HL-60/S4 treated with retinoic acid at 250 ng/mL for 4 days and 3 days (cell line): ENCODE measurements around the gene FAM149A.

Experiments
- in situ Hi-C: fragments of 300-500 bp; cut with MboI; formaldehyde crosslinking; loops from 2 replicates; pipeline ENCODE4 v1.7.0; 2022; ENCODE audit warnings: low sequenced_read_pairs

Gene FAM149A

DNA sequence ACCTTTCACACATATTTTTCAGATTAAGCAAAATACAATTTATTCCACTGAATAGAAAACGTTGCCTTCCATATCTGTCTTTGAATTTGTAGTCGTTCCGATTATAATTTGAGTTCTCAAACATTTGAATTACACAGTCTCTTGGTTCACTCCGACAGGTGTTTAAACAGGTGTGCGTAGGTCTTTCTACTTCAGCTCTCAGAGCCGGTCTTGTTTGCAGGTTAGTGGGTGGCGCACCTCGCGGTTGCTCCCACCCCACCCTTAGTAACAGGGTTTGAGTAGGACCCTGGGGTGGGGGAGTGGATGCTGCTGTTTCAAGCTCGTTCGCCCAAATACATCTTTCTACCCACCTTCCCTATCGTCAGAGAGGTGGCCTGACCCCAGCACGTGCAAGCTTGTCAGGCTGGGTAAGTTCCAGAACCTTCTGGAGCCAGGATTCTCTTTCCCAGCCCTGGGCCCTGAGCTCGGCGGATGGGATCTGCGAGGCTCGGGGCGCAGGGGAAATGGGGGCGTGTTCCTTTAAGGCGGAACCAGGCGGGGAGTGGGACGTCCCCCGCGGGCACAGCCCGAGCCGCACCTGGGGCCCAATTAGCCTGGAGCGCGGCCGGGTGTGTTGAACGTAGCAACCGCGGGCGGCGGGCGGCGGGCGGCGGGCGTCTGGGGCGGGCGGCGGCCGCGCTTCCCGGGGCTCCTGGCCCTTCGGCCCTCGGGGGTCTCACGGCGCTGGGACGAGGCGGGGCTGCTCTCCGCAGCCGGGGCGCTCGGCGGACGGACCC lies at the start of gene FAM149A:
FAM149A (plus strand) TSS at position 591 of the 776 bp plus-strand sequence.
- in situ Hi-C loops, result no loop called here

DNA sequence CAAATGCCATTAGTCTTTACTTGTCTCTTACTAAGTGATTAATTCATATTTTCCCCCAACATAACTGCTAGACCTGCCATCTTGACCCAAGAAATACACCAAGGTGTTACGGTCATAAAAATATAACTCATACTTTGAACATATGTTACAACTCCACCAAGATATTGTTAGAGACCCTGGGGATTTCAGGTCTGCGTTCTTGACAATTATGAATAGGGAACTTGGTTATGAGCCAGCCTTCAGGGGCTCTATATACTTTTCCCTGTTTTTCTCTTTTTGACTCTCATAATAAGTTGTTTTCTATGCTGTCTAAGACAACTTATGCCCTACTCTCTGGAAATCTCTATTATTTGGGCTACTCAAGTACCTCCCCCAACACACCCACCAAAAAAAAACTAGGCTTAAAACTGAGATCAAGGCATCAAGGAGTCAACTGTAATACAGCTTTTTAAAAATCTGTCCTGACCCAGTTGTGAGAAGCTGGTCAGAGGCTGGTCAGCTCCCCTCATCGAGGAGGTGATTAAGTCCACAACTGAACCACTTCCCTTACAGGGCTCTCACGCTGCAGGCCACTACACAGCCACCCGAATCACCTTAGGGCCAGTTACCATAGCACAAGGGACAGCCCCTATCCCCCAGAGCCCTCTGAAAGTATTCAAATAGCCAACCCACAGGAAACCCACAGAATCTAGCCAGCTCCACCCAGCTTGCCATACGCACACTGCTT lies 46.1 kb upstream of the FAM149A start:
- in situ Hi-C loops, result no loop called here

DNA sequence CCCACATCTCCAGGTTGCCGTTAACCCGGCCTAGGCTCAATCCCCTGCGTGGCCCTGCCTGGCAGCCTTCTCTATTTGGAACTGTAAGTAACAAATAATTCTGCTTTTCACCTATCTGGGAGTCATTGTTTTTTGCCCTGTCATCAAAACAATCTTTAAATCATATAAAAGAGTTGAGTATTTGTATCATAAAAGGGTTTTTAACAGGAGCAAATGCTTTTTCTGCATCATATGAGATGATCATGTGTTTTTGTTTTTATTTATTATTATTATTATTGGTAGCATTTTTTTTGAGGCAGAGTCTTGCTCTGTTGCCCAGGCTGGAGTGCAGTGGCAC lies 45.6 kb upstream of the FAM149A start:
- in situ Hi-C loops, result no loop called here

DNA sequence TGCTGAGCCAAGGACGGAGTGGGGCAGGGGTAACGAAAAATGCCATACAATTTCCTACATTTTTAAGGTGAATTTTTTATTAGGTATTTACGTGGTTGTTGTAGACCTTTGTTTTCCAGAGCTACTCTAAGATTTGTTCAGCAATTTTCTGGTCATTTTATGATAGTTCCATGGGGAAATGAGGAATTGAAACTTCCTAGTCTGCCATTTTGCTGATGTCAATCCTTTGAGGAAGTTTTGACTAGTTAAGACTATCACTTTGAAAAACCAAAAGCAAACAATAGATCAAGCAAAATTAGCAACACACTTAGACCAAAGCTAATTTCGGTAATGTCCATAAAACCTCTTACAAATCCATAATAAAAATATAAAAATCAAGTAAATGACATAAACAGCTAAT lies 42.6 kb upstream of the FAM149A start:
- in situ Hi-C loops, result no loop called here

DNA sequence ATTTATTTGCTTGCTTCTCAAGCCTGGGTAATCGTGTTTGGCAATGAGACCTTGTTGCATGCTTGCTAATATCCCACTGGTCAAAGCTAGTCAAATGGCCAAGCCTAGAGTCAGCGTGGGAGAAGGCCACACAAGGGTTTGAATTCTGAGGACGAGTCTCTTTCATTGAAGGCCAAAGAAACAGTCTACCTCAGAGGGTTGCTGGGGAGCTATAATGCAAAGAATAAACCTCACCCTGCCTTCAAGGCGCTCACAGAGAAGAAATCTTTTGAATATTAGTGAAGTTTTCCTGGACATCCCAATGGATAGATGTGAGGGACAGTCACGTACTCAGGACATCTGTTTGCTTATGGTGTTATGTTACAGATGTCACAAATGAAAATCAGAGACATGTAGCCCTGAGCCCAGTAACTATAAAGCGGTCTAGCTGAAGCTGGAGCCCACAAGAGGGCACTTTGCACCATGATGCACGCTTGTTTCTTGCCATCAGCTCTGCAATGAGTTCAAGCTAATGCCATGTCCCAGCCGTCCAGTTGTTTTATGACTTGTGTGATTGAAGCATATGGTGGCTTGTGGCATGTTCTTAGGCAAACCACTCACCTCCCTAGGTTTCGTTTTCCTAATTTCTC lies 36.6 kb upstream of the FAM149A start:
- in situ Hi-C loops, result no loop called here

DNA sequence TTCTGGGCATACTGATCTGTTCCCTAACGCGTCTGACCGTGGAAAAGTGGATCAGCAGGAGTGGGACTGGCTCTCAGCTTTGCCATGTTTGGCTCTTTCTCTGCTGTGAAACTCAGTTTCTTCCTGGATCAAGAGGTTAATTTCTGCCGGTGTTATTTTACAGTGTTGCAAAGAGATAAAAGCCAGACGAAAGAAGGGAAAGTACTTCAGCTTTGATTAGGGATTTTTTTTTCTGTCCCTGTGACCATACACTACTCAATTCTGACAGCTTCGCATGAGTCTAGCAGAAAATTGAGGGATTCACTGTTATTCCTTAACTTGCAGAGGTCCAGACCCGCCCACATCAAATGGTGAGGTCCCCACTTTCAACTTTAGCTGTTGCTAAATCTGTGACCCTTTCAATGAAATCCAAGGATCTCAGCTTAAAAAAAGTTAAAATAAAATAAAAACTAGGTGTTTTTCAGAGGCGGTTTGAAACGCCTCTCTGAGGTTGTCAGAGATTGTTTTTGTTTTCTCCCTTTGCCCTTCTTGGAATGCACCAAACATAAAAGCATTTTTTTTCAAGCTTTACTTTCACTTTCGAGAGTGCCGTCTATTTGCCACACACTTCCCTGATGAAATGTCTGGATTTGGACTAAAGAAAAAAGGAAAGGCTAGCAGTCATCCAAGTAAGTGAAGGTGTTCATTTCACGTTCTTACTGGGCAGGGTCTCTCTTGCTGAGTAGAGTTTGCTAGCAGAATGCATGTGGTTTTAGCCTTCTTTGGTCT lies 35.7 kb upstream of the FAM149A start, which contains the start of gene TLR3:
TLR3 (plus strand) TSS at position 576 of the 768 bp plus-strand sequence. CDS start 7,464 bp downstream, outside the sequence.
- in situ Hi-C loops, result no loop called here

DNA sequence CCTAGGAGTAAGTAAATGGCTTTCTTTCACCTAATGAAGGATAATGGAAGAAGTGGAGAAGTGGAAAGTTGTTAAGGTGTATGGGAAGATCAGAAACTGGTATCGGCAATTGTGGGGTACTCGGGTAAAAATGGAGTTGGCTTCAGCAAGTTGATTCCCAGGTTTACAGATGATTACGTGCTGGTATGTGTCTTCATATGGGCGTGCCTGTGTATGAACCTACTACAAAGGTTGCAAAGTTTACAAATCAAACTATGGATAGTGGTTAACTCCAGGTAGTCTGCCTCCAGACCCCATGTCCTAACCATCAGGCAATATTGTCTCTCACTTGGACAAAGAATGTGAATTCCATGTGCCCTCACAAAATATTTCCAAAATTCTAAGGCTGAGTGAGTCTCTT lies 34.8 kb upstream of the FAM149A start:
- in situ Hi-C loops, result no loop called here

DNA sequence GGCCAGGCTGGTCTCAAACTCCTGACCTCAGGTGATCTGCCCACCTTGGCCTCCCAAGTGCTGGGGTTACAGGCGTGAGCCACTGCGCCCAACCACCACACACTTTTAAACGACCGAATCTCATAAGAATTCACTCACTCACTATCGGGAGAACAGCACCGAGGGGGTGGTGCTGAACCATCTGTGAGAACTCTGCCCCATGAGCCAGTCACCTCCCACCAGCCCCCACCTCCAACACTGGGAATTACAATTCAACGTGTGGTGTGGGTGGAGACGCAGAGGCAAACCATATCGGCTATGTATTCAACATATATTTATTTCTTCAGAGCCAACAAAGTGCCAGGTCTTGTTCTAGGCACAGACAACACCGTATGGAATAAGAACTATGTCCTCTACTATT lies 32.0 kb upstream of the FAM149A start:
- in situ Hi-C loops, result no loop called here

DNA sequence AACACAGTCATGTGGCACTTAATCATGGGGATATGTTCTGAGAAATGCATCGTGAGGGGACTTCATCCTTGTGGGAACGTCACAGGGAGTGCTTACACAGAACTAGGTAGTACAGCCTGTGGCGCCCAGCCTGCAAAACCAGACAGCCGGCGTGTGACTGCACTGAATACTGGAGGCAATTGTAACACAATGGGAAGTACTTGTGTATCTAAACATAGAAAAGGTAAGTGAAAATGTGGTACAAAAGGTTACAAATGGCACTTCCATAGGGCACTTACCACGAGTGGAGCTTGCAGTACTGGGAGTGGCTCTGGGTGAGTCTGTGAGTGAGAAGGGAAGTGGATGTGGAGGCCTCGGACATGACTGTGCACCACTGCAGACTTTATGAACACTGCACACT lies 30.3 kb upstream of the FAM149A start:
- in situ Hi-C loops, result no loop called here

DNA sequence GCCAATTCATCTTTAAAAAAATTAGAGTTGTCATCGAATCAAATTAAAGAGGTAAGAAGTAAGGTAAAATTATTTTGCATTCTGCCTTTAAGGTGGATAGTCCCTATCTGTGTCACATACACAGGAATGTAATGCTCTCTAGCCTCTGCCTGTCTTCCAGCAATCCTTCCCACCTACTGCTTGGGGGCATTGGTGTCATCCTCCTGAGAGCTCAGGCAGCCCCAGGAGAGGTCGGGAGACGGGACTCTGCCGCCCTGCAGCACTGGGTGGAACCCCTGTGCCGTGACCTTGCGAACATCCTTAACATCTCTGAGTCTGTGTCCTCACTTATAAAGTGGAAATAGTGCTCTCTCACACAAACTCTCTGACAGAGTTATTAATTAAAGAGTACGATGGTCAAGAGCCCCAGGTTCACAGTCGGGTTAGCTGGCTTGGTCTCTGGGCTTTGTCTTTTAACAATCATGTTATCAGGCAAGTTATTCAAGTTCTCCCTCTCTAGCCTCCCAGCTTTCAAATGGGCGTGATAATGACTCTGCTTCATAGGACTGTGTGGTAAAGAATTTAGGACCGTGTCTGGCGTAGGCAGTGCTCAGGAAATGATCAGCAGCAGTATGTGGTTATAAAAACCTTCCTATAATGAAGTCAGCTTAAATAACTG lies 25.4 kb upstream of the FAM149A start:
- in situ Hi-C loops, result no loop called here

DNA sequence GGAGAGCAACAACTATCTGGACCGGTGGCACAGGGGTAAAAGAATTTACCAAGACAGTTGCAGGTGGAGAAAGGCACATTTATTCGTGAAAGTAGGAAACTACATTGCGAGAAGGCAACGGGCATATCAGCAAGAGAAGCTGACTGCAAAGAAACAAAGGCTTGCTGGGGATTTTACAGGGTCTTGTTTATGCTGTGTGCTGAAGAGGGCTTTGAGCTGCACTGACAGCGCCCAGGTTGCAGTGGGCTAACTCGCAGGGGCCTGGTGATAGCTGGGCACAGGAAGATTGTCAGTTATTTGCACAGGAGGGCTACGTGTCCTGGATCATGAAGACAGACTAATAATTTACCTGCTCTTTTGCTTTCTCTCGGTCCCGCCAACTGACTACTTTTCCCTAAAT lies 24.8 kb upstream of the FAM149A start:
- in situ Hi-C loops, result no loop called here

DNA sequence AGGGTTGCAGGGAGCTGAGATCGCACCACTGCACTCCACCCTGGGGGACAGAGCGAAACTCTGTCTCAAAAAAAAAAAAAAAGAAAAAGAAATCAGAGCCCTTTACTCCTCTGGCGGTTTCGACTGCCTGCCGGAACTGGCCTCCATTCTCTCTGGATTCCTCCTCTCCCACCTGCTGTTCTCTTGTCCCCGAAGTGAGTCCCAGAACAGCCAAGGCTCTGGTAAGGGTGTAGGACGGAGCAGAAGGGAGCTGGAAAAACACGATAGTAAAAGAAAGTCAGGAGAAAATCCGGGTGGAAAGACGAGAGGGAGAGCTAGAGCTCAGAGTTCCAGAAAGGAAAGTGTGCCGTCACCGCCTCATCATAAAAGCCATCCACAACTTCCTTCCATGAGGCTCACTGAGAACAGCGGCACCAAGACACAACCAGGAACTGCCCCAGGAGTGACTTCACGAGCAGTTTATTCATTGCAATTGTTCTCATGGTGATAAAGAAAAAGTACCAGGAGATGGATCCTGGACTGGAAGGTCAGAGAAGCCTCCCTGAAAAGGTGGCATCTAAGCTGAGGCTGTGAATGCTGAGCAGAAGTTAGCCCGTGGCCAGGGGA lies 23.2 kb upstream of the FAM149A start:
- in situ Hi-C loops, result no loop called here

DNA sequence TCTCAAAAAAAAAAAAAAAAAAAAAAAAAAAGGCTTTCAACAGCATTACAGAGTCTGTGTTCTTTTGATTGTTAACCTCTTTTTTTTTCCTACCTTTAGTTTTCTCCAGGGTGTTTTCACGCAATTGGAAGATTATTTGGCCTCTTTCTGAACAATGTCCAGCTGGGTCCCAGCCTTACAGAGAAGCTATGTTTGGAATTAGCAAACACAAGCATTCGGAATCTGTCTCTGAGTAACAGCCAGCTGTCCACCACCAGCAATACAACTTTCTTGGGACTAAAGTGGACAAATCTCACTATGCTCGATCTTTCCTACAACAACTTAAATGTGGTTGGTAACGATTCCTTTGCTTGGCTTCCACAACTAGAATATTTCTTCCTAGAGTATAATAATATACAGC lies 22.3 kb upstream of the FAM149A start:
- in situ Hi-C loops, result no loop called here

DNA sequence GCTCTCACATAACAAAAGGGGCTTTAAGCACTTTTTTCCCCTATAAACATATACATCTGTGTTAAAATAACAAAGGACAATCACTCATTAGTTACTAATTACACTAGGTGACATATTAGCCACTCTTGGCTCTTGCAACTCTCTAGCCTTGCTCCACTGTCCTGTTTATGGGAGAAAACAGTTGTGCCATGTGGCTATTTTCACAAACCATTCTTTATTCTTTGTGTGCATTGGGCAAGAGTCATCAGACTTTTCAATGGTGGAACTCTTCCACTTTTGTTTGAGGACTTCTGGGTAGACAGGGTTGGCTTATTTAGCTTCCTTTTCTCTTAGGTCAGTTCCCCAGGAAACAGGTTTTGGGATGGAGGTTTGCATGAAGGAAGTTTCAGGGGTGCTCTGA lies 16.0 kb upstream of the FAM149A start:
- in situ Hi-C loops, result no loop called here

DNA sequence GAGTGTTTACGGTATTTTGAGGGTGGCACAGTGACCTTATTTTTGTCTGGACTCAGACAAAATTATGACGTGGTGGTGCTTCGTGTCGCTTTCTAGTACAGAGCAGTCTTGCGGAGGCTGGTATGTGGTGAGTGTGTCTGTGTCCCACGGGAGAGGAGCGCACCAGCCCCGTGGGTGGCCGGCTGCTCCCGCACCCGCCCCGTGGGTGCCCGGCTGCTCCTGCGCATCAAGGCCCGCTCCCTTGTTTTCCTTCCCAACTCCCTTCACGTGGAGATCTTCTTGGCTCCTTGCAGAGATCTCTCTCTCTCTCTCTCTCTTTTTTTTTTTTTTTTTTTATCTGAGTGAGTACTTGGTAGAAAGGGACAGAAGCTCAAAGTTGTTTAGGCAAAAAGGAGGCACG lies 12.2 kb upstream of the FAM149A start:
- in situ Hi-C loops, result no loop called here

DNA sequence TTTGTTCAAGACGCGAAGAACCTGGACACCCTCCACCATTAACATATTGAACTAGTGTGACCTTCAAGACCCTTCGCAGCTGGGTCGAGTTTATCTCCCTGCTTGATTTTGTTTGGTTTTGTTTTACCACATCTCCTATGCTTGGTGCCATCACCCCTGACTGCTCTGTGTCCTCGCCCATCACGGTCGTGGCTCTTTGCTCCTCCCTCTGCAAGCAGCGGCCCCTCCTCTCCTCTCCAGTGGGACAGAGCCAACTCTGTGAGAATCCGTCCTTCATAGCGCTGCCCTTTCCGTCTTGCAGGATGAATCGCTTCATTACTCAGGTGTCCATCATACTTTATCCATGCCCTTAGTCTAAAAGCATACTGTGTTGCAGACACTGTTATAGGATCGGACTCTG lies 9.1 kb upstream of the FAM149A start:
- in situ Hi-C loops, result no loop called here

DNA sequence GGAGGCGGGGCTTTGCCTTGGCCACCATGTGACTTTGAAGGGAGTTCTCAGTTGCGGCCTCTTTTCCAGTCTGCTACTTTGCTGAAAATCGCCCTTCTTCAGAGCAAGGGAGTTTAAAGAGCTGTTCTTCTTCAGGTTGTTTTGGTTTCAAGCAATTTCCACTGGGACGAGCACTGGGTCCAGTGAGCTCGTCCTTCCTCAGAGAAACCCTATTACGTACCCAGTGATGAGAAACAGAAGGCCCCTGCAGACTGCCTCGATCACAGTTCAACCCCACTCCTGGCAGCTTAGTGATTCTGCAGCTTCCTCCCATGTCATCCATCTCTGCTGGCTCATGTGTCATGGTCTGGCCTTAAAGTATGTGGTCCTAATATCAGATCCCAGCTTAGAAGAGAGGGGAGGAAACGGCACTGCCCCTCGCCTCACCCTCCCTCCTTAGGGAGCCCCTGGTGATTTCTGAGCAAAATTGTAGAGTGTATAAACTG lies 7.8 kb upstream of the FAM149A start:
- in situ Hi-C loops, result no loop called here

DNA sequence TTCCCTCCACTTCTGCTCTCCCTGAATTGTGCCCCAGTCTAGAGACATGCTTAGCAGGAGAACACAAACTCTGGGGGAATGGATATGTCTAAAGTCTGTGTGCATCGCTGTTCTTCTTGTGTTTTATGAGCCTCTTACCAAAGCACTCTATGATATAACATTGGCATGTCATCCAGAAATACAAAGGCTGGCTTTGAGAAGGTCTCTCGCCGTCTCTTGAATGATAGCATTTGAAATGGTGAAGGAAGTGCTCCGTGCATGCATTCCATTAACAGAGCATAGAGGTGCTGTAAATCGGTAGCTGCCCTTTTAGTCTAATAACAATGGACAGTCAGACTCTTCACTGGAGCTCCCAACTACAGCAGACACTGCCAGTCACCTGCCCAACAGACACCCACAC lies 7.1 kb upstream of the FAM149A start:
- in situ Hi-C loops, result no loop called here

DNA sequence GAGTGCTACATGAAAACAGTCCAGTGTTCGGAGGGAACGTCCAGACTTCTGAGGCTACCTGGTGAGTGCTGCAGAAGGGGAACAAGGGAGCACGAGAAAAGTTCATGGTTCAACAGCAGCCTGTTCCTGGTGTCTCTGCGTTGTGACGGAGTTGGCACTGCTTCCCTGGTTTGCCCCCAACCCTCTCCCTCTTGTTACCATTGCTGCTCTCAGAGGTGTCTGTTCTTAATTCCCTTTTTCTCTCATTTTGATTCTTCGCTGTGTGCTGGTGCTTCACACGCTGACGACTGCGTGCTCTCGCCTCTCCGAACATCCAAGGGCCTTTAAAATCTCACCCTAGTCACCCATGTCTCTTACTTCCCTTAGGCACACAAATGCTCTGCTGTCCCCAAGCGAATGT lies 1.6 kb upstream of the FAM149A start:
- in situ Hi-C loops, result no loop called here
